Naive B cell (primary cell): ENCODE data around the gene TXNDC2. TPM values are rescaled to one million over a fixed set of nuclear protein-coding genes. Genes with fewer than 3 reads are reported as not detected.
A peak's percentile ranks its signal among the peaks of the same experiment; 100 is the strongest.

Experiments used
- ATAC-seq, 2 donors: fragments of 150-1000 bp; cut with Tn5 transposase; 2 replicates each; pipeline ENCODE4 v1.10.0; 2021; ENCODE audit warnings: low read depth in 2 of 2, mild to moderate bottlenecking in 2 of 2, moderate library complexity in 2 of 2
- DNase-seq: peaks from one replicate; pipeline ENCODE4 v3.0.0; 2022
- H3K27ac Mint-ChIP-seq, 6 donors: one replicate each; pipeline ENCODE4 v1.8.0; 2020 to 2022; ENCODE audit warnings: mild to moderate bottlenecking in 6 of 6, mixed read lengths in 6 of 6, moderate library complexity in 5 of 6, inconsistent platforms in 2 of 6
- H3K27me3 Mint-ChIP-seq, 3 donors: one replicate each; pipeline ENCODE4 v1.8.0; 2021 to 2022; ENCODE audit warnings: mixed read lengths in 3 of 3, mild to moderate bottlenecking in 1 of 3
- H3K36me3 Mint-ChIP-seq, 2 donors: one replicate each; pipeline ENCODE4 v1.8.0; 2020 to 2022; ENCODE audit warnings: mixed read lengths in 2 of 2, inconsistent platforms in 1 of 2, mild to moderate bottlenecking in 1 of 2
- H3K4me1 Mint-ChIP-seq, 3 donors: one replicate each; pipeline ENCODE4 v1.8.0; 2020 to 2022; ENCODE audit warnings: mixed read lengths in 3 of 3, inconsistent platforms in 1 of 3, mild to moderate bottlenecking in 1 of 3, moderate library complexity in 1 of 3
- H3K4me3 Mint-ChIP-seq, 8 donors: one replicate each; pipeline ENCODE4 v1.8.0; 2020 to 2022; ENCODE audit warnings: mild to moderate bottlenecking in 8 of 8, mixed read lengths in 8 of 8, moderate library complexity in 8 of 8, inconsistent platforms in 2 of 8
- H3K9me3 Mint-ChIP-seq, 7 donors: one replicate each; pipeline ENCODE4 v1.8.0; 2020 to 2022; ENCODE audit warnings: mixed read lengths in 7 of 7, mild to moderate bottlenecking in 5 of 7, inconsistent platforms in 2 of 7, moderate library complexity in 1 of 7
- polyA plus RNA-seq, 6 donors: library from polyadenylated mRNA; unstranded; fragments of 300-500 nt; fragmentation: Illumina TruSeq; gene quantifications; one replicate each; pipeline ENCODE4 v1.2.3, GENCODE V29; 2021; ENCODE audit warnings: low read depth in 6 of 6

TXNDC2 gene
- polyA plus RNA-seq, 6 donors from 2014 or later: 0.19 to 0.20 TPM; not detected in 4

- Mint-ChIP-seq H3K4me3 (no peak overlapping the region), H3K36me3 (peaks cover 0 to 18% of the 10 kb centered on the region in 2 donors), H3K4me1 (peaks cover 0 to 7% (median 4%) of the 10 kb centered on the region in 3 donors), H3K27me3 (peaks cover 8 to 29% (median 17%) of the 10 kb centered on the region in 3 donors), H3K9me3 (peaks cover 11 to 33% (median 17%) of the 10 kb centered on the region in 7 donors), H3K27ac (peak overlapping the region in 2 of 6 donors; percentile 68 to 80)
- ATAC-seq (no peak), DNase-seq (no peak)
Observed at GRCh38 chr18:9865764-9866490, 19.8 kb upstream of the TXNDC2 start.

DNA sequence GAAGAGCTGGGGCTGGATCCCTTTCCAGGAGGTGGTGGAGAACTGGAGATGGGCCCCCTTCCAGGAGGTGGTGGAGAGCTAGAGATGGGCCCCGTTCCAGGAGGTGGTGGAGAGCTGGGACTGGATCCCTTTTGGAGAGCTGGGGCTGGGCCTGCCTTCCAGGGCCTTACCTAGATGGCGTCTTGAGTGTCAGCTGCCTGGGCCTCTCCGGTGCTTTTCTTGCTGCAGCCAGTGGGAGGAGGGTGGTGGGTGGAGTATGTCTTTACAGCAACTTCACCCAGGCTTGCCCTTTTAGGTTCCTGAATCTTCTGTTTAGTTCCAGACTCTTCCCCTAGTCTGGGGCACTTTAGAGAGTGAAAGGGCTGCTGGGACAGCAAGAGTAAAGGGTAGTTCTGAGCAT is 19.1 kb upstream of the TXNDC2 start:
- Mint-ChIP-seq H3K27ac (peak overlapping the region in 1 of 6 donors; percentile 68), H3K4me3 (no peak overlapping the region), H3K27me3 (peaks cover 12 to 29% (median 24%) of the 10 kb centered on the region in 3 donors), H3K9me3 (peaks cover 11 to 33% (median 17%) of the 10 kb centered on the region in 7 donors), H3K36me3 (peaks cover 0 to 18% of the 10 kb centered on the region in 2 donors), H3K4me1 (peaks cover 0 to 7% (median 4%) of the 10 kb centered on the region in 3 donors)
- ATAC-seq: no peak
- no peak for DNase-seq

- H3K9me3 Mint-ChIP-seq: peaks cover 11 to 33% (median 17%) of the 10 kb centered on the region in 7 donors
- DNase-seq: no peak
- no peak overlapping the region for H3K4me3 Mint-ChIP-seq
Observed at GRCh38 chr18:9867071-9867594, 18.6 kb upstream of the TXNDC2 start.

DNA sequence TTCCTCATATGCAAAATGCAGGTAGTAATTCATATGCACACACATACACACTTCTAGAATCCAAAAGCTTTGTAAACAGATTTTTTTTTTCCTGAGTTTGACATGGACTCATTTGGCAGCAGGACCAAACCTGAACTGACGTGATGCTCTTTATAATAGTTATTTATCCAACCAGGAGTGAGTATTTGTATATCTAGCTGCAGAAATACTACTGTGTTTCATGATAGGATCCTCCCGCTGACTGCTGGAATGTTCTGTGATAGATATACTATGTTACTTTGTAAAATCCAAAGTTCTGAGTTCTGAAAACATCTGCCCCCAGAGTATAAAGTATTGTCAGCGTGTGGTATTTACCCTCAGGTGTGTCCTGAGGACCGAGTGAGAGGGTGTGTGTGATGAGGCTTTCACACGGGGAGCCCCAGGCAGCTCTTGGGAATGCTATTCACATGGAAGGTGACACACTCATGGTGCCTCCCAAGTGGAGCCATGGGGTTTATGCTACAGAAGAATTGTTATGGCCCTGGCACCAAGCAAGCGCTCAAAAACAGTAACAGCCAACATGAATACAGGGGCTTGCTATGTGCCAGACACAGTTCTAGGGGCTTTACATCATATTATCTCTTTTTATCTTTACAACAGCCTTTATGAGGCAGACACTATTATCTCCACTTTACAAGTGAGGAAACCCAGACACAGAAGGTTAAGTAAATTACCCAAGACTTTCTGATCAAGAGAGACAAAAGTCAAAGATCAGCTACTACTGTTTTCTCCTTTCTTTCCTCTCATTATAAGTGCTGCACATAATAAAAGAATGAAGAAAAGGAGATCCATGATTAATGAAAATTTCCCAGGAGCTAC is 16.7 kb upstream of the TXNDC2 start:
- ATAC-seq (no peak), DNase-seq (no peak)
- Mint-ChIP-seq H3K27ac (no peak overlapping the region), H3K36me3 (peaks cover 0 to 18% of the 10 kb centered on the region in 2 donors), H3K4me3 (no peak overlapping the region), H3K4me1 (peaks cover 0 to 4% (median 0%) of the 10 kb centered on the region in 3 donors), H3K27me3 (peaks cover 12 to 29% (median 25%) of the 10 kb centered on the region in 3 donors), H3K9me3 (peaks cover 11 to 33% (median 17%) of the 10 kb centered on the region in 7 donors)

More at GRCh38 chr18:9867071-9867594, 18.6 kb upstream of the TXNDC2 start:
- H3K27me3 Mint-ChIP-seq: peaks cover 12 to 29% (median 25%) of the 10 kb centered on the region in 3 donors
- no peak overlapping the region for H3K27ac Mint-ChIP-seq
- peaks cover 0 to 7% (median 4%) of the 10 kb centered on the region in 3 donors for H3K4me1 Mint-ChIP-seq
- peaks cover 0 to 18% of the 10 kb centered on the region in 2 donors for H3K36me3 Mint-ChIP-seq
- ATAC-seq: no peak

DNA sequence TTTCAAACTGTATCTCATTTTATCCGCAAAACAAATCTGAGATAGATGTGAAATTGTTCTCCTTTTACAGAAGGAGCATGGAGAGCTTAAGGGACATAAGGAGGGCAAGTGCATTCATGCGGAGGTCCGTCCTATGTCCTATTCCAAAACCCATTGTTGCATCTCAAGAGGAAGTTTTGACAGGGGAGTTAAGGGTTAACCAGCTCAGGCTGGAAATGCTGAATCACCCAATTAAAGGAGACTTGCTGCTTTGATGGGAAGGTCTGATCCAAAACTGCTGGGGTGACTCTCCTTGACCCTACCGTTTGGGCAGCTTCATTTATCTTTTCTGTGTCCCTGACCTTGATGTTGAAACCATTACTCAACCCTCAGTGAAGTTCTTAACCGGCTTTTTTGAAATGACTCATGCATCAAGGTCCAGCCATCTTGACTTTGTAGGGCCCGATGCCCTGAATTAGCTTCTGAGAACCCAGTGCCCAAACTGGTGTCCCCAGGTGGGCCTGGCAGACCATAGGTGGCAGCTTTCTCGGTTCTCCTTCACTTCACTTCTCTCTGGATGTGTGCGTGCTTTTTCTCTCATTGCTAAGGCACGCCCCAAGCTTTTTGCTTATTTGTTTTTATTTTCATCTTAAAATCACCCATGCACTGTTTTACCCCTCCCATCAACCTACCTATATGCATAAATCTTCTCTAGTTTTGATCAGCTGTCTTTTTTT is 15.9 kb upstream of the TXNDC2 start:
- peaks cover 0 to 18% of the 10 kb centered on the region in 2 donors for H3K36me3 Mint-ChIP-seq
- H3K27me3 Mint-ChIP-seq: peaks cover 12 to 30% (median 27%) of the 10 kb centered on the region in 3 donors
- no peak overlapping the region for H3K27ac Mint-ChIP-seq
- H3K4me3 Mint-ChIP-seq: no peak overlapping the region
- no peak for DNase-seq
- ATAC-seq: no peak
- H3K9me3 Mint-ChIP-seq: peaks cover 11 to 30% (median 17%) of the 10 kb centered on the region in 7 donors
- peaks cover 0 to 4% (median 0%) of the 10 kb centered on the region in 3 donors for H3K4me1 Mint-ChIP-seq

DNA sequence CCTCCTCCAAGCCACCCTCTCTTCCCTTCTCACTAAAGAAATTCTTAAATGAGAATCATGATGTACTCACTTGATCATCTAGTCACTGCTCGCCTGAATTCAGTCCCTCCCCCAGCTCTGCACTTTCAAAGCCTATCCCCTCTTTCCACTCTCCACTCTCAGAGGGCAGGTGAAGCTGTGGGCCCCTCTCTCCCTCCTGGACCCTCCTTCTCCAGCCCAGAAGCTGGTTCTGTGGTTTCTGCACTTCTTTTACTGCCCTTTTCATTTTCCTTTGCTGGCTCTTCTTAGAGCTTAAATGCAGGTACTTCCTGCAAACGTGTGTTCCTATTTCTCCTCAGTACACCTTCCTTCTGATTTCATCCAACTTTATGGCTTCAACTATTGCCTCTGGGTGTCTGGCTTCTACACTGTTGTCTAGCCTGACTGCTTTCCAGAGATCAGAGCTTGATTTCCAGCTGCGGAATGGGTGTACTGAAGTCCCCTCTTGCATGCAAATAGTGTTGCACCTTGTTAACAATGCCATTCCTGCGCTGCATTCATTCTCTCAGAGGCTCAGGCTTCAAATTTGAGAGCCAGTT is 15.3 kb upstream of the TXNDC2 start:
- no peak overlapping the region for H3K4me3 Mint-ChIP-seq
- no peak overlapping the region for H3K27ac Mint-ChIP-seq
- peaks cover 0 to 14% of the 10 kb centered on the region in 2 donors for H3K36me3 Mint-ChIP-seq
- H3K9me3 Mint-ChIP-seq: peaks cover 7 to 23% (median 15%) of the 10 kb centered on the region in 7 donors
- peaks cover 0 to 4% (median 0%) of the 10 kb centered on the region in 3 donors for H3K4me1 Mint-ChIP-seq
- no peak for ATAC-seq
- H3K27me3 Mint-ChIP-seq: peaks cover 12 to 31% (median 31%) of the 10 kb centered on the region in 3 donors
- no peak for DNase-seq

GRCh38 chr18:9871244-9871746 is 14.5 kb upstream of the TXNDC2 start:
- H3K4me1 Mint-ChIP-seq: peaks cover 0 to 4% (median 0%) of the 10 kb centered on the region in 3 donors
- H3K36me3 Mint-ChIP-seq: peaks cover 0 to 6% of the 10 kb centered on the region in 2 donors
- DNase-seq (no peak), ATAC-seq (no peak)
- peaks cover 15 to 27% (median 25%) of the 10 kb centered on the region in 3 donors for H3K27me3 Mint-ChIP-seq
- peaks cover under 1 to 16% (median 7%) of the 10 kb centered on the region in 7 donors for H3K9me3 Mint-ChIP-seq
- peak overlapping the region in 2 of 6 donors; percentile 5 to 58 for H3K27ac Mint-ChIP-seq
- no peak overlapping the region for H3K4me3 Mint-ChIP-seq

DNA sequence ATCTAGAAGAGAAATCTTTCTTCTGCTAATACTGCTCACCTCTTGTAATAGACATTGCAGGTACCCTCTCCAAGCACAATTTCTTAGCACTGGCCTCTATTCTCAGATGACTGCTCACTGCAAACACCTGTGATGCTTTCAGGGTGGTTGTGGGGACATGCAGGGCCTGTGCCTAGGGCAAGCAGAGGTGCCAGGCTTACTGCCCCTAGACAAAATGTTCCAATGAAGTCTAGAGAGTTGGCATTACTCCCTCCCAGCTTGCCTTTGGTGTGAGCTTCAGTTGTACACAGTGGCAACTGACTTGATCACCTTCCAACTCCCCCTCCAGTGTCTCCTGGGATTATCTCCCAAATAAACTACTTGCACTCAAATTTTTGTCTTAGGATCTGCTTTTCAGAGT is 12.9 kb upstream of the TXNDC2 start:
- Mint-ChIP-seq H3K27ac (no peak overlapping the region), H3K4me1 (peaks cover 0 to 4% (median 0%) of the 10 kb centered on the region in 3 donors), H3K4me3 (no peak overlapping the region), H3K27me3 (peaks cover 16 to 30% (median 23%) of the 10 kb centered on the region in 3 donors), H3K36me3 (no peaks in the 10 kb centered on the region), H3K9me3 (peaks cover 0 to 6% (median 0%) of the 10 kb centered on the region in 7 donors)
- no peak for DNase-seq
- no peak for ATAC-seq

GRCh38 chr18:9874728-9875127 is 11.0 kb upstream of the TXNDC2 start:
- Mint-ChIP-seq H3K9me3 (no peaks in the 10 kb centered on the region), H3K4me3 (no peak overlapping the region), H3K36me3 (no peaks in the 10 kb centered on the region), H3K4me1 (peaks cover 0 to 4% (median 0%) of the 10 kb centered on the region in 3 donors), H3K27me3 (peaks cover 18 to 30% (median 19%) of the 10 kb centered on the region in 3 donors), H3K27ac (no peak overlapping the region)
- ATAC-seq: no peak
- no peak for DNase-seq

- H3K9me3 Mint-ChIP-seq: no peaks in the 10 kb centered on the region
- no peaks in the 10 kb centered on the region for H3K36me3 Mint-ChIP-seq
- no peaks in the 10 kb centered on the region for H3K4me1 Mint-ChIP-seq
- no peak overlapping the region for H3K27ac Mint-ChIP-seq
- peaks cover 9 to 15% (median 11%) of the 10 kb centered on the region in 3 donors for H3K27me3 Mint-ChIP-seq
- ATAC-seq: no peak
- no peak overlapping the region for H3K4me3 Mint-ChIP-seq
- no peak for DNase-seq
Observed at GRCh38 chr18:9876212-9876866, 9.4 kb upstream of the TXNDC2 start.

DNA sequence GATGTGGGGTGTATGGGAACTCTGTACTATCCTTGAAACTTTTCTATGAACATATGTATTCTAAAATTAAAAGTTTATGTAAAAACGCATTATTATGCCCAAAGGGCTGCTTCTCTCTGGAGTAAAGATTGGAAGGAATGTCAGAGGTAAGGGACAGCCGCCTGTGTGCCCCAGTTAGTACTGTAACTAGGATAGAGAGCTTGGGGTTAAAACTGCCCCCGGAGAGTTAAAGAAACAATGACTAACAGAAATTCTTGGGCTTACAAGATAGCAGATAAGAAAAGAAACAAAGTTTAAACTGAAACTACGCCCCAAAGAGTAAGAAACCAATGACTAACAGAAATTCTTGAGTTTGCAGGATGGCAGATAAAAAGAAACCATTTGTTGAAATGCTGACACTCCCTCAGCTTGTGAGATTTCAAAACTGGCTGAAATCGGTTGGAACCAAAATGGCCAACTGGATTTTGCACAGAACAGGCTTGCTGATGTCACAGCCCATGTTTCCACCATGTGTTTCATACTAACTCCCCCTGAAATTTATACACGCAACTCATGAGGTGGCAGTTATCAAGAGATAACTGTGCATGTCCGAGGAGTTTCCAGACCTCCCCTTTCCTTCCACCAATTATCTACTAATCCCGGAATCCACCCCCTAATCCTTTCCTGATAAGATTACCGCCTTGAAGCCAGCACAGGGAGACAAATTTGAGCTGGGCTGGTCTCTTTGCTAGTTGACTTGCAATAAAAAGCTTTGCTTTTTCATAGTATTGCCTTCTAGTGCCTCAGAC is 8.7 kb upstream of the TXNDC2 start:
- H3K27ac Mint-ChIP-seq: no peak overlapping the region

More for the DNA sequence above, 8.7 kb upstream of the TXNDC2 start:
- ATAC-seq (no peak), DNase-seq (no peak)
- no peaks in the 10 kb centered on the region for H3K9me3 Mint-ChIP-seq
- H3K4me3 Mint-ChIP-seq: no peak overlapping the region
- peaks cover 7 to 12% (median 9%) of the 10 kb centered on the region in 3 donors for H3K27me3 Mint-ChIP-seq
- no peaks in the 10 kb centered on the region for H3K36me3 Mint-ChIP-seq
- no peaks in the 10 kb centered on the region for H3K4me1 Mint-ChIP-seq
